Kidney glomerular epithelial cell (primary cell): ENCODE data around the gene SESN3.

Experiments
- DNase-seq: peaks from one replicate; lab custom pipeline; 2025; lab: John Stamatoyannopoulos, UW

The SESN3 gene

DNA sequence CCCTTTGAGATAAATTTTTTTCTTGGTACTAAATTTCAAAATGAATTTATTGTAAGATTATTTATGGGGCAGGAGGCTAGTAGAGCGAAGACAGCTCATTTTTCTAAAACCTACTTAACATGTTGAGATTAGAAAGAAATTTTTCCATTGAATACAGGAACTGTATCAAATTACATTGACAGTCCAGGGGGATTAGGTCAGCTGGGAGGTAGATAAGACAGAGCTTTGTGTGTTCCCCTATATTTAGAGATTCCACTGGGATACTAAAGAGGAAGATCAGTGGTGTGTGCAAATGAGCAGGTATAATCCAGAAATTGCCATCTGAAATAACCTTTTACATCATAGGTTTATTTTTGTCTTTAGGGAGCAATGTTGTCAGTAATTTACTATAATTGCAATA is 109.3 kb downstream of the SESN3 start:
- DNase-seq = no peak

DNA sequence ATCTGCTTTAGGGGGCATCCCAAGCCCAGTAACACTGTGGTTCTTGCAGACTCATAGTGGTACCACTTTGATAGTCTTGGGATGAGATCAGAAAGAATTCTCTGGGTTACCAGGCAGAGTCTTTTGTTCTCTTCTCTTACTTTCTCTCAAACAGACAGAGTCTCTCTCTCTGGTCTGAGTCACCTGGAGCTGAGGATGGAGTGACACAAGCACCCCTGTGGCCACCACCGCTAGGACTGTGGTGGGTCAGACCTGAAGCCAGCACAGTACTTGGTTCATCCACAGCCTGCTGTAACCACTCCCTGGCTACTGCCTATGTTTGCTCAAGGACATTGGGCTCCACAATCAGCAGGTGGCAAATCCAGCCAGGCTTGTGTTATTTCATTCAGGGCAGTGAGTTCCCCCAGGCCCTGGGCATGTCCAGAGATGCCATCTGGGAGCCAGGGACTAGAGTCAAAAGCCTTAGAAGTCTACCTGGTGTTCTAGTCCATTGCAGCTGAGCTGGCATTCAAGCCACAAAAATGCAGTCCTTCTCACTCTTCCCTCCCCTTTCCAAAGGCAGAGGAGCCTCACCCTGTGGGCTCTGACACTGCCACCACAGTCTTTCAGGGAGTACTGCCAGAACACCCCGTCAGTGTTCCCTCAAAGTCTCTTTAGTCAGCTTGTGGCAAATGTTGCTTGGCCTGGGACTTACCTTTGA is 111.5 kb downstream of the SESN3 start:
- DNase-seq = no peak

DNA sequence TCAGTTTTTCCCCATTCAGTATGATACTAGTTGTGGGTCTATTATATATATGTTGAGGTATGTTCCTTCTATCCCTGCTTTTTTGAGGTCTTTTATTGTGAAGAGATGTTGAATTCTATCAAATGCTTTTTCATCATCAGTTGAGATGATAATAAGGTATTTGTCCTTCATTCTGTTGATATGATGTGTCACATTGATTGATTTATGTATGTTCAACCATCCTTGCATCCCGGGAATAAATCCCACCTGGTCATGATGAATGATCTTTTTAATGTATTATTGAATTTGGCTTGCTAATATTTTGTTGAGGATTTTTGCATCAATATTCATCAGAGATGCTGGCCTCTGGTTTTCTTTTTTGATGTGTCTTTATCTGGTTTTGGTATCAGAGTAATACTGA is 115.4 kb downstream of the SESN3 start:
- no peak for DNase-seq
